Renal cortex interstitium (tissue), 11 donors: ENCODE measurements around the gene ASB6. TPM values are rescaled to one million over a fixed set of nuclear protein-coding genes. Genes with fewer than 3 reads are reported as not detected.
"Not testable (repeated sequence)": the region's sequence is repeated elsewhere in the genome, so short reads cannot be mapped to it uniquely, and the experiment has no call there.

Experiments used
- DNase-seq, 11 donors: peaks; one replicate each; pipeline ENCODE4 v3.0.0-alpha.2; 2013; ENCODE audit warnings: low read depth in 9 of 11, low spot score in 4 of 11; ENCODE audit errors: extremely low read depth in 1 of 11
- polyA plus RNA-seq, 3 donors: library from polyadenylated mRNA; unstranded; fragments of 120-200 nt; gene quantifications; one replicate each; pipeline ENCODE4 v1.2.1, GENCODE V29; 2013; ENCODE audit not compliant: insufficient read length in 3 of 3

Gene ASB6
- polyA plus RNA-seq, 3 donors = 15.4 to 21.3 (median 19.4) TPM

DNA sequence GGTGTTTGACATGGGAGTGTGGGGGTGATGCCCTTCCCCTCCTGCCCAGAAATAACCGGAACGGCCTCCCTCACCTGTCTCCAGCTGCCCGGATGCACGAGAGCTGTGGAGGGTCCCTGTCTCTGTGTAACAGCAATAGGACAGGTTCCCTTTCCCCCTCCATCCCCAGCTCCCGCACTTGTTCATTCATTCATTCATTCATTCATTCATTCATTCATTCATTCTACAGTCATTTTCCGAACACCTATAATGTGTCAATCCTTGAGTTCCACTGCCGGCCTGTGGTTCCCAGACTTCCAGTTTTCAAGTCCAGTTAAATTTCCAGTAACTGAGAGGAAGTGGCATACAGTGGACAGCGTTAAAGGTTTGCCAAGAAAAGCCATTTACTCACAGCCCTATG lies 30.8 kb upstream of the ASB6 start:
- no peak for DNase-seq

- DNase-seq = no peak
Measured at GRCh38 chr9:129671519-129671918, 29.6 kb upstream of the ASB6 start.

- DNase-seq = no peak
Measured at GRCh38 chr9:129671065-129671464, 29.1 kb upstream of the ASB6 start.

GRCh38 chr9:129669946-129670345 lies 28.0 kb upstream of the ASB6 start:
- no peak for DNase-seq

GRCh38 chr9:129669141-129669718 lies 27.3 kb upstream of the ASB6 start:
- no peak for DNase-seq

GRCh38 chr9:129667850-129668249 lies 25.9 kb upstream of the ASB6 start:
- no peak for DNase-seq

DNA sequence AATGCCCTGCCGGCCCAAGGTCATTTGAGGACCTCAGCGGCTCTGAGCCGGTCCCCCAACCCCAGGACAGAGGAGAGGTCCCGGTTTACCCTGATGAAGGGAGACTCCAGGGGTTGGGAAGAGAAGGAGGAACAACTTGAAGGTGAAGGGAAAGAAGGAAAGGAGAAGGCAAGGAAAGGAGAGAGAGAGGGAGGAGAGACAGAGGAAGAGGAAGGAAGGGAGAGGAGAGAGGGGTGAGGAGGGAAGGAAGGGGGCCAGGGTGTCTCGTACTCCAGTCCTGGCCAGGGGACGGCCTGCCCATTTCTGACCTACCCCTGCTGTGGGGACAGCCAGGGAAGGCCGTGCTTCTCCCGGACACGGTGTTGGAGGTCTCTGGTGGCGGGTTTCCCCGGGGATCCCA lies 25.4 kb upstream of the ASB6 start:
- DNase-seq = no peak

- DNase-seq = no peak
Measured at GRCh38 chr9:129666575-129666974, 24.6 kb upstream of the ASB6 start.

- no peak for DNase-seq
Measured at GRCh38 chr9:129665814-129666520, 24.0 kb upstream of the ASB6 start.

DNA sequence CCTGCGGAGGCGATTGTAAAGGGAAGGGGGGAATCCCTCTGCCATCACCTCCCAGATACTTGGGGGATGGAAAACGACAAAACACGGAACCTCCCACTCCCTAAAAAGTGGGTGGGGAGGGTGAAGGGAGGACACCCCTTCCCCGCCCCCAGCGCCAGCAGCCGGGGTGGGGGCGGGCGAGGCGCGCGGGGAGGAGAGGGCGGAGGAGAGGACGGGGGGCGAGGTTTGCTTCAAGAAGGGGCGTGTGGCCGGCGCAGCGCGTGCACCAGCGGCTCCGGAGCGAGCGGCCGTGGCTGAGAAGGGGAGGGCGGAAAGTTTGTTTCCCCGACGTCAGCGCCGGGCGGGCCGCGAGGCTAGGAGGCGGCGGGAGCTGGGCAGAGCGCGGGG lies 23.4 kb upstream of the ASB6 start, which contains the start of gene PRRX2:
Gene PRRX2 (plus strand): TSS at position 259 of the 387 bp plus-strand sequence. CDS start 221 bp downstream, outside the sequence.
- peak in 1 of 11 donors; percentile 36 for DNase-seq

DNA sequence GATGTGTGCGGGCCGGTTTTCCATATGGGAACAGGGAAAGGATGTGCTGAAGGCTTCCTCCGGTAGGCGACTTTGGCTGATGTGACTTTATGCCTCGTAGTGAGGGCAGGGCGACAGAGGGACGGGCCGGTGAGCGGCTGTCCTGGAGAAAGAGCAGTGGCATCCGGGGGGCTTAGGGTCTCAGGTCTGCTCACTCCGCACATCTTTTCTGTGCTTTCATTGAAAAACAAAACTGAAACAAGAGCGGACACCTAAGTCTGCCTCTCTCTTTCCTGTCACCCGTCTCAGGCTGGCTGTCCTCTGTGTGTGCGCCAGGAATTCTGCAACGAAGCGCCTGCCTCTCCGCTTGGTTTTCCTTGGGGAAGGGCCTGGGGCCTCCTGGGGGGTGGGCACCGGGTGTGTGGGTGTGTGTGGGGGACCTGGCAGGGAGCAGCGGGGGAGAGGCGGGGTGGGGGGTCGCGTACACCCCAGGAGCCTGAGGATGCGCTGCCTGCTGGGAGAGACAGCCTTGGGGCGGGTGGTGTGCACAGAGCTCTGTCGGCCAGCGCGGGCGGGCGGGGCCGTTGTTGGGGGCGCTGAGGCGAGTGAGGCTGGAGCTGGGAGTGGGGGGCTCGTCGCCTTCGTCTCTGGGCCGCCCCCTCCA lies 22.9 kb upstream of the ASB6 start:
- no peak for DNase-seq

GRCh38 chr9:129662239-129662638 lies 20.3 kb upstream of the ASB6 start:
- DNase-seq = not testable (repeated sequence)

GRCh38 chr9:129661029-129661428 lies 19.1 kb upstream of the ASB6 start:
- DNase-seq = no peak

GRCh38 chr9:129656795-129657390 lies 14.9 kb upstream of the ASB6 start:
- no peak for DNase-seq

DNA sequence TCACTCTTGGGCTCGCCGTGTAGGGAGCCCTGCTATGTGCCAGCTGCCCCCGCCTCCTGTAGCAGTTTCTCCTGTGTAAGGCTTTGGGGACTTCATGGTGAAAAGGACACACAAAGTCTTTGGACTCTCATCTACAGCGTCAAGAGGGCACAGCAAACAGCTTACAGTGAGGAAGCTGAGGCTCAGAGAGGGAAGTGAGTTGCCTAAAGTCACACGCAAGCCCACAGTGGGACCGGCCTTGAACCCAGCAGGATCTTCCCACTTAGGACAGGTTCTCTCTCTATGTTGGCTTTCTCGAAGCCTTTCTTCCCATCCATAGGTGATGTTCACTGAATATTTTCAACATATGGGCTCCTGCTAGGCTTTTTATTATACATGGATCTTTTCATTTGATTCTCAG lies 13.7 kb upstream of the ASB6 start:
- DNase-seq = no peak

DNA sequence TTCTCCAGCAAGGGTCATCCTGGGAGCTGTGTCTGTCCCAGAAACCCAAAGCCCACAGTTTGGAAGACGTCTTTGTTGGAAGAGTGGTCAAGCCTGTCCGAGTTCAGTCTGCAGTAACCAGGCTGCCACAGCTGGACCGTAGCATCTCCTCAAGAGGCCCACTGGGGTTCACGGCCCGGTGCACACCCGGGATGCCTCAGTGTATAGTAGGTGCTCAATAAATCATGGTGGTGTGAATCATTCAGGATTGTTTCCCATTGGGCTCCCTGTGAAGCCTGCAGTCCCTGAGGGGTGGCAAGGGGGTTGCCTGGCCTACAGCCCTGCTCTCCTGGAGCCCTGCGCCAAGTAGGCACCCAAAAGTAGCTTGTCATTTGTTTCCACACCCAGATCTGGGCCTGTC lies 13.2 kb upstream of the ASB6 start:
- no peak for DNase-seq

DNA sequence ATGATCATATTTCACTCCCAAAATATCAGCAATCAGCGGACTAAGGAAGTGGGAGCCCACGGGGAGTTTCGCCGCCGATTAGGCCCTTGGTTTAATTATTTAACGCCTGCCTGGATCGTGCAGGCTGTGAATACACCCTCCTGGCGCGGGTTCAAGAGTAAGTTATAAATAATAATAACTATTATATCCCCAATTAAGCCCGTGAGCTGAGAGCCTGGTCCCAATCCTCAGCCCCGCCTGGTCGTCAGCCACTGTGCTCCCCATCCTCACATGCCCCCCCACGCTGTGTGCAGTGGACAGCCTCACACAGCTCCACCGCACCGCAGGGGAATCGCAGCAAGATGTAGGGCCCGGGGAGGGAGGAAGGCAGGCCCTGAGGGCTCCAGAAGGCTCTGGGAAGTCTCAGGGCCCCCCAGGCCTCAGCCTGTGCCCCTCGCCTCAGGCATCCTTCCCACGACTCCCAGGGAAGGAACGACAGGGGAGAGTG lies 12.6 kb upstream of the ASB6 start:
- no peak for DNase-seq

DNA sequence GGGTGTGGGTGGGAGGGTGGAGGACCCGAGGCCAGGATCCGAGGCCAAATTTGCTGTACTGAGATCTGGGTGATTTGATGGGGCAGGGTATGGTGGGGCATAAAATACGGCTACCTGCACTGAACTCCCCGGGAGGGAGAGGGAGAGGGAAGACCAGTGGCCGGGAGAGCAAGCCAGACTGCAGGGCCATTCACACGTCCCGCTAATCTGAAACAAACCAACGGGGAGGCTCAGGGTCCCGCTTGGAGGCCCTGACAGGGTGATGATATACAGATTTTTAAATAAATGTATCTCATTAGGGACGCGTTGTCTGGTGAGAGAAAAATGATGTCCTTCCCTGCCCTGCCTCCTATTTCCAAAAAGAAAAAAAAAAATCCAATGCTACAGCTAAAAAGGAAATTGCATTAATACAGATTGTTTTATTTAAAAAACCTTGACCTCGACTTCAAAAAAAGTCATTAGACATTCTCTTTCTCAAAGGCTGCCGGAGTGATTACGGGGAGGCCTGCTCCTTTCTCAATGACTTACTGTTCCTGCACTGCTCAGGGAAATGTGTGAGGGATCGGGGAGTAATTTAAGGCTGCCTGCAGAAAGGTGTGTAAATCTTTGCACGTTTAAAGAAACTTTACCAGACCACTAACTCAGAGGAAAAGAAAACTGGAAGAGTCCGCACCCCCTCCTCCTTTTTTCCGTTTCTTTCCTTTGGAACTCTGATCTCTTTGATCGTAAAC lies 12.0 kb upstream of the ASB6 start:
- peak in 10 of 11 donors; percentile 49 to 76 (median 60) for DNase-seq

DNA sequence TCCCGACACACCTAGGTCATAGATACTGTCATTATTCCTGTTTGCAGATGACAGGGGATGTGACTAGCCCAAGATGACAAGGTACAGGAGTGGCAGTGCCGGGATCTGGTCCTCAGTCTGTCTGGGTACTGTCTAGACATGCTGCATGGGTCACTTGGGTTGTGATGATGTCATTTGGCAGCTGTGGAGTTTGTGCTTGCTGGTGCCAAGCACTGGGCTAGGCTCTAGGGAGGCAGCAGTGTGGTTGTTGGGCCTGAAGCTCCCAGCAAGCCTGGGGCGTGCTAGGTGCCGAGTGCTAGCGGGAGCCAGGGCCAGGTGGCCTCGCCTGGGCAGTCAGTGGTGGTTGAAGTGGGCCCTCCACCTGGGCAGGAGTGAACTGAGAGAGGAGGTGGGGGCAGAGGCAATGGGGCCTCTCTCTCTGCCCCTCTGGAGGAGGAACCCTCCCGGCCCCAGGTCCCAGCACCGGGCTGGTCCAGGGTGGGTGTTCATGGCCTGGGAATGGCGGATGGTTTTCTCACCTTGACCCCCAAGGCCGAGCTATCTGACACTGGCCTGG lies 8.8 kb upstream of the ASB6 start:
- DNase-seq = no peak
